Tibial nerve (tissue), 4 donors: ENCODE data around the gene TCF7. TPM values are rescaled to one million over a fixed set of nuclear protein-coding genes. Genes with fewer than 3 reads are reported as not detected.

Source experiments
- DNase-seq, 2 donors: peaks; one replicate each; pipeline ENCODE4 v3.0.0-alpha.2; 2019; ENCODE audit warnings: low spot score in 2 of 2
- H3K27ac ChIP-seq, 4 donors: fragments of 200-600 bp; sonication (generic) in 3 of 4; one replicate each; pipeline ENCODE4 v1.5.1; 2017 to 2019; ENCODE audit warnings: mild to moderate bottlenecking in 1 of 4
- H3K27me3 ChIP-seq, 2 donors: fragments of 200-600 bp; sonication (generic) in 1 of 2; one replicate each; pipeline versions ENCODE4 v1.5.1 to v1.6.0; 2017 to 2019
- H3K36me3 ChIP-seq, 3 donors: fragments of 200-600 bp; sonication (generic); one replicate each; pipeline ENCODE4 v1.5.1; 2018 to 2019
- H3K4me1 ChIP-seq, 4 donors: fragments of 200-600 bp; sonication (generic) in 3 of 4; one replicate each; pipeline ENCODE4 v1.5.1; 2017 to 2019
- H3K4me3 ChIP-seq, 4 donors: fragments of 200-600 bp; sonication (generic) in 3 of 4; one replicate each; pipeline ENCODE4 v1.5.1; 2017 to 2019; ENCODE audit warnings: mild to moderate bottlenecking in 1 of 4, moderate library complexity in 1 of 4
- H3K9me3 ChIP-seq, 4 donors: fragments of 200-600 bp; sonication (generic) in 3 of 4; one replicate each; pipeline ENCODE4 v1.5.1; 2017 to 2019
- CTCF ChIP-seq, 5 experiments: fragments of 200-600 bp in 3 of 5; fragments of 450-650 bp in 2 of 5; sonication (generic) in 3 of 5; IDR thresholded peaks; one replicate each; pipeline ENCODE4 v1.5.1; 2016 to 2019; ENCODE audit warnings: antibody characterized with exemption in 5 of 5, mild to moderate bottlenecking in 3 of 5, moderate library complexity in 2 of 5
- EP300 ChIP-seq, 2 donors: sonication (generic); formaldehyde crosslinking; IDR thresholded peaks; one replicate each; pipeline ENCODE4 v1.6.1; 2017; ENCODE audit warnings: antibody characterized with exemption in 2 of 2, mild to moderate bottlenecking in 1 of 2
- POLR2A ChIP-seq, 2 donors: fragments of 450-650 bp; IDR thresholded peaks; one replicate each; pipeline ENCODE4 v1.6.1; 2017; ENCODE audit warnings: antibody characterized with exemption in 2 of 2, mild to moderate bottlenecking in 2 of 2, moderate library complexity in 2 of 2
- WGBS, 2 donors: methylation state at CpG; one replicate each; pipeline ENCODE4 v1.1.5; 2018; 5-methylcytosine and 5-hydroxymethylcytosine counted together
- total RNA-seq, 4 donors: library from RNA; depleted of rRNA; stranded (reverse); fragments of >200 nt; gene quantifications; one replicate each; pipeline ENCODE4 v1.1.0, GENCODE V29; 2016

Gene TCF7
- total RNA-seq, 4 donors from 2014 or later, result 2.5 to 13.2 (median 6.6) TPM

- Histone ChIP-seq H3K9me3 (no peaks in the 10 kb centered on the region), H3K4me1 (peaks cover 0 to 68% (median 29%) of the 10 kb centered on the region in 4 donors), H3K27ac (peak overlapping the region in 1 of 4 donors; percentile 11), H3K27me3 (no peaks in the 10 kb centered on the region), H3K36me3 (peaks cover 0 to 87% (median 0%) of the 10 kb centered on the region in 3 donors), H3K4me3 (no peak overlapping the region)
- TF ChIP-seq EP300 (IDR thresholded peaks at IDR 0.05) (no peak), CTCF (IDR thresholded peaks at IDR 0.05) (peak; percentile 89 to 97 (median 91))
- peak; percentile 74 to 85 for DNase-seq
- WGBS, 2 donors, result 89% methylated on average over 13 of the region's 13 CpGs
Observed at GRCh38 chr5:134145779-134146581, 31.5 kb downstream of the TCF7 start.

- Histone ChIP-seq H3K4me3 (no peak overlapping the region), H3K9me3 (no peaks in the 10 kb centered on the region), H3K27me3 (no peaks in the 10 kb centered on the region), H3K27ac (peak overlapping the region in 2 of 4 donors; percentile 4 to 11), H3K36me3 (peaks cover 0 to 88% (median 0%) of the 10 kb centered on the region in 3 donors), H3K4me1 (peaks cover 0 to 69% (median 28%) of the 10 kb centered on the region in 4 donors)
- WGBS, 2 donors, result 79 to 89% methylated on average over 4 of the region's 4 CpGs
- no peak for TF ChIP-seq EP300 (IDR thresholded peaks at IDR 0.05)
- no peak for TF ChIP-seq CTCF (IDR thresholded peaks at IDR 0.05)
- TF ChIP-seq POLR2A (IDR thresholded peaks at IDR 0.05), result no peak
- DNase-seq, result no peak
Observed at GRCh38 chr5:134146651-134147518, 32.4 kb downstream of the TCF7 start.

GRCh38 chr5:134148316-134148715 is 33.8 kb downstream of the TCF7 start:
- H3K27me3 ChIP-seq, result no peaks in the 10 kb centered on the region
- H3K36me3 ChIP-seq, result peaks cover 0 to 88% (median 0%) of the 10 kb centered on the region in 3 donors
- peak overlapping the region in 1 of 4 donors; percentile 30 for H3K27ac ChIP-seq
- no peak for DNase-seq
- H3K9me3 ChIP-seq, result no peaks in the 10 kb centered on the region
- H3K4me3 ChIP-seq, result no peak overlapping the region
- H3K4me1 ChIP-seq, result peaks cover 0 to 71% (median 28%) of the 10 kb centered on the region in 4 donors
- WGBS, 2 donors, result 34 to 51% methylated on average over 2 of the region's 2 CpGs
- TF ChIP-seq POLR2A (IDR thresholded peaks at IDR 0.05), result no peak
- no peak for TF ChIP-seq EP300 (IDR thresholded peaks at IDR 0.05)
- TF ChIP-seq CTCF (IDR thresholded peaks at IDR 0.05), result no peak

- 81 to 85% methylated on average over 6 of the region's 6 CpGs for WGBS, 2 donors
- Histone ChIP-seq H3K27me3 (no peaks in the 10 kb centered on the region), H3K4me1 (peaks cover 0 to 66% (median 28%) of the 10 kb centered on the region in 4 donors), H3K27ac (peak overlapping the region in 3 of 4 donors; percentile 19 to 74 (median 46)), H3K4me3 (no peak overlapping the region), H3K9me3 (no peaks in the 10 kb centered on the region), H3K36me3 (peaks cover 0 to 88% (median 0%) of the 10 kb centered on the region in 3 donors)
- no peak for TF ChIP-seq EP300 (IDR thresholded peaks at IDR 0.05)
- TF ChIP-seq POLR2A (IDR thresholded peaks at IDR 0.05), result no peak
- no peak for DNase-seq
Observed at GRCh38 chr5:134148986-134149539, 34.6 kb downstream of the TCF7 start.

- H3K27ac ChIP-seq, result peak overlapping the region in 3 of 4 donors; percentile 19 to 74 (median 46)
- H3K4me1 ChIP-seq, result peaks cover 0 to 60% (median 28%) of the 10 kb centered on the region in 4 donors
- 35 to 49% methylated on average over 4 of the region's 4 CpGs for WGBS, 2 donors
- peaks cover 0 to 86% (median 0%) of the 10 kb centered on the region in 3 donors for H3K36me3 ChIP-seq
- no peak for TF ChIP-seq EP300 (IDR thresholded peaks at IDR 0.05)
- TF ChIP-seq POLR2A (IDR thresholded peaks at IDR 0.05), result no peak
- no peak for TF ChIP-seq CTCF (IDR thresholded peaks at IDR 0.05)
- H3K9me3 ChIP-seq, result no peaks in the 10 kb centered on the region
- no peak overlapping the region for H3K4me3 ChIP-seq
- DNase-seq, result no peak
- no peaks in the 10 kb centered on the region for H3K27me3 ChIP-seq
Observed at GRCh38 chr5:134149571-134150303, 35.3 kb downstream of the TCF7 start.
